ENCODE data around the gene APEX2.
"Not testable (repeated sequence)": the region's sequence is repeated elsewhere in the genome, so short reads cannot be mapped to it uniquely, and the experiment has no call there.

The APEX2 gene

DNA sequence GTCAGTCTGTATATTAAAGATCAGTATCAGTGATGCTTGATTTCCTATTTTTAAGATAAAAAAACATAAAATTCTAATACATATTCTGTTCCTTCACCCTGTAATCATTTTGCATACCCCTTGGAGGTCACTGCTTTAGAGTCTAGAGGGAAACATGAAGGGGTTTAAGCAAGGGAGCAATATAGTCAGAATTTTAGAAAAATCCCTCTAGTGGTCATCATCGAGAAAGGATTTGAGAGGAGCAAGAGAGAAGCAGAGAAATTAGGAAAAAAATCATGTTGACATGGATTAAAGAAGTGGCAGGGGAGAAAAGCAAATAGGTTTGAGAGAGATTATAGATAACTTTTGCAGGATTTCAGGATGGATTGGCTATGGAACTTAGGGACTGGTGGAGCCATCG, 11.1 kb downstream of the APEX2 start:
- peak in 1 of 2 experiments; percentile 13 for DNase-seq

- no peak for DNase-seq
Observed at GRCh38 chrX:55014897-55015299, 14.7 kb downstream of the APEX2 start.

- DNase-seq: no peak
Observed at GRCh38 chrX:55026143-55026542, 26.0 kb downstream of the APEX2 start.

DNA sequence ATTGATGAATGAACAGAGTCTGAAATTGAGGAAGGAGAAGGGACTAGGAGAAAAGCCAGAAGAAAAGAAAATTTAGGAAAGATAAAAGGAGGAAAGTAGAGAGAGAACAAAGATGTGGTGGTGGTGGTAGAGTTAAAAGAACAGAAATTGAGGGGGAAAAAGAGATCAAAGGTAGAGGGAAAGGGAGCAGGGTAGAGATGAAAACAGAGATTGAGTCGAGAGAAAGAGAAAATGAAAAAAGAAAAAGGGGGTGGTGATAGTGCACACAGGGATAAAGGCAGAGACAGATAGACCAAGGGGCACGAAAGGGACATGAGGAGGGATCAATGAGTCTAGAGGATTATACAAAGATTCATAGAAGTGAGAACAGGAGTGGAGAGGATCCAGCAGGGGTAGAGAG, 26.7 kb downstream of the APEX2 start:
- no peak for DNase-seq

DNA sequence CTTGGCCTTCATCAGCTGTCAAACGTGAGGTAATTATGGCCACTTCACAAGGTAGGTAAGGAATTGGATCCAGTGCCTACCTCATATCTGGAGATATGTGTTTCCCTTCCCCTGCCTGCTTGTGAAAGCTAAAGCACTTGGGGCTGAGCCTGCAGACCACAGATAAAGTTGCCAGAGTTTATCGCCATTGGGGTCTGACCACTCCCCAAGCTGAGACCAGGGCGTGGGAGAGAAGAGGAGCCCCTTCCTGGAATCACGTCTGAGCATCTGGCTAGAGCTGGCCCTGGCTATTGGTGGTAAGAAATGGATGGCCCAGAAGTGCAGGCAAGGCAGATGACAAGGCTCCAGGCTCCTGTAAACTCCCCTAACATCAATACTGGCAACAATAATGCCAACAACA, 27.9 kb downstream of the APEX2 start:
- no peak for DNase-seq

- no peak for DNase-seq
Observed at GRCh38 chrX:55028611-55029010, 28.4 kb downstream of the APEX2 start.

DNA sequence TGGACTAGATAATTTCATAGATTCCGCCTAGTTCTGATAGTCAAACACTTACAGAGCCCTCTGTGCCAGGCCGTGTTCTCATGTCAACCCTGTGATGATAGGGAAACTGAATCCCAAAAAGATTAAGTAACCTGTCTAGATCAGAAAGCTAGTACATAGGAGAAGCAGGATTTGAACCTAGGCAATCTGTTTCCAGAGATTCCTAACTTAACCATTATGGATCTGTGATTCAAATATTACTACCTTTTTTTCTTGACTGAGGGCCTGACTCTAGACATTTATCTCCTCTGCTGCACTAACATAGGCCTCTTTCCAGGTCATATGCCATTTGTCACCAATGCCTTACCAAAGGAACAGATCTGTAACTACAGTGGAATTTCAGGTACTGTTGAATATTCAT, 29.1 kb downstream of the APEX2 start:
- no peak for DNase-seq

- no peak for DNase-seq
Observed at GRCh38 chrX:55030271-55031205, 30.4 kb downstream of the APEX2 start, which contains the start of gene ALAS2. Gene ALAS2, minus strand, starts transcription at chrX:55030977. Its CDS starts 4,977 bp downstream, at chrX:55026000.

GRCh38 chrX:55033429-55033828, 33.3 kb downstream of the APEX2 start:
- DNase-seq: no peak

DNA sequence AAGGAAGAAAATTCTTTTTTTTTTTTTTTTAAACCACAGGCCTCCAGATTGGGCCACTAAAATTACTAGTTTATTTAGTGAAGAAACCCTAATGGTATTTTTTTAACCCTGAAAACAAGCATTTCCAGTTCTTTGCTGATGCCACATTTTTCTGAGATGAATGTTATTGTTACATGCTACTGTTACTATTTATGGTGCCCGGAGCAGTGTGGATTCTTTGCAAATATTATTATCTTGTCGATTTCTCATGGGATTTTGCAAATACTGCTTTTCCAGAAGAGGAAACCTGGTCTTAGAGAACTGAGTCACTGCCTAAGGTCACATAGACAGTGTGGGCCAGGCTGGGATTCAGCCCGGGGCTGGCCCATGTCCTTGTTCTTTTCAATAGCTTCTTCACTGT, 39.3 kb downstream of the APEX2 start:
- no peak for DNase-seq

DNA sequence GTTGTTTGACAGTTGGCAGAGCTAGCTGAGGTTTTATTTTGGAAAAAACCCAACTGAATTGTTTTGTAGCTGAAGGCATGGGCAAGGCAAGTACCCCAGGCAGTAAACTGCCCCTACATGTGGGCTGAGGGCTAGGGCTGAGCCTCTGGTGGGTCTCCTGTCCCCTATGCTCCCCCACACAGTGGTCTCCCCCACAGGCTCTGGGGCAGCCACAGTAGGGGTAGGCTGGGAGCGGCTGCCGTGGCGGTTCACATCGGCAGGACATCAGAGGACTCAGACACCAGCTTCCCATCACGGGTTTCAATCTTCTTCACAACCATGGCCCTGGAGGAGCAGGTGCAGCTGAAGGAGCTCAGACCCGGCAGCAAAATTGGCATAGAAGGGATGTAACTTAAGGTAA, 41.4 kb downstream of the APEX2 start:
- no peak for DNase-seq

DNA sequence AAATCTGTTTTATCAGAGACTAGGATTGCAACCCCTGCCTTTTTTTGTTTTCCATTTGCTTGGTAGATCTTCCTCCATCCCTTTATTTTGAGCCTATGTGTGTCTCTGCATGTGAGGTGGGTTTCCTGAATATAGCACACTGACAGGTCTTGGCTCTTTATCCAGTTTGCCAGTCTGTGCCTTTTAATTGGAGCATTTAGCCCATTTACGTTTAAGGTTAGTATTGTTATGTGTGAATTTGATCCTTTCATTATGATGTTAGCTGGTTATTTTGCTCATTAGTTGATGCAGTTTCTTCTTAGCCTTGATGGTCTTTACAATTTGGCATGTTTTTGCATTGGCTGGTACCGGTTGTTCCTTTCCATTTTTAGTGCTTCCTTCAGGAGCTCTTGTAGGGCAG, 50.4 kb downstream of the APEX2 start:
- DNase-seq: not testable (repeated sequence)

DNA sequence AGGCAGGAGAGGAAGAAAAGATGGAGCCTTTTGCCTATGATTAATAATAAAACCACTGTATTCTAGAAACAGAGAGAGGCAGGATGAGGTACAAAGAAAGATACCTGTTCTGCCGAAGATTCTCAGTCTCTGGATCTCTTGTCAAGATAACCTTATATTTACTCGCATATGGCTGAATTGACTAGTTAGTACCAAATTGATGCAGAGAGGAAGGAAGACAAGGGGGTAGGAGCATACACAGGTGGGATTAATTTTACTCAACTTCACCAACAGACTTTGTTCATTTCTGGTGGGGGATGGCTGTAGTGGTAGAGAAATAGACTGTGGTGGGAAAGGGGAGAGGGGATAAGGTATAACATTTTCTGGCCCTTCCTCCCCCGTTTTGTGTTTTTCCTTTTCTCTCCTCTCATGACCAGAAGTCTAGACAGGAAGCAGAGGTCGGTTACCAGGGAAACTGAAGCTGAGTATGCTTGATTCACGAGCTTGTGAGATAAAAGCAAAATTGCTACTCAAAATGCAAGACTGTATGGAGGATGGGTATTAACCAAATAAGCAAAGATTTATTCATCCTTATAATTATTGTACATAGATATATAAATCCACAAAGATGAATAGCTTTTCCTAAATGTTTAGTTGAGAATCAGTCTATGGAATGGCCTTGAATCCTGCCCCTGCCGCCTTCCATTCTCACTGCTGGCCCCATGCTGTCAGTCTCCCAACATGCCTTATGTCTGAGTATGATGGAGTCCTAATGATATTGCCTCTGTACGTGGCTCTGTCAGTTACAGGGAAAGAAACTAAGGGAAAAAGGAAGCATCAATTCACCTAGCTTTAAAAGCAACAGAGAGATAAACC, 56.9 kb downstream of the APEX2 start:
- DNase-seq: peak in 1 of 2 experiments; percentile 45

DNA sequence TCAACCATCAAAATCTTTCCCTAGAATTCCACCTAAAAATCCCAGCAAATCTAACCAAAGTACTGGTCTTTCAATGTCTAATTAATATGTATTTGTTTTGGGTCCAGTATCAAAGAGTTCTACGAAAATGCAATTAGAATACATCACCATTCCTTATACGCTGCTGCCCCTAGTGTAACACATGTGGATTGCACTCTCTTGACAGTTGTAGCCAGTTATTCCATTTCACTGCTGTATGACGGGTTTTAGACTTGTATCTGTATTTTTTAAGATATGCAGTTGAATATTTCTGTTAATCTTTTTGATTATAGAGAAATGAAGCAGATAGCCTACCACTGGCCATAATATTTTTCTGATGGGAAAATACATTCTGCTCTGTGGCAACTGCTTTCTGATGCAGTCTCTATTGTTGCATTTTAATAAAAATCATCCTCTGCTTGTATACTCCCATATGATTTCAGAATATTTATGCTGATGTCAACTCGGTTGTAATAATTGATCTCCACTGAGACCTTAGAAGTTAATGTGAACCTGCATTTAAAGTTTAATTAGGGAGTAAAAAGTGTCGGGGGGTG, 57.6 kb downstream of the APEX2 start:
- peak; percentile 15 to 51 for DNase-seq
